Spinal cord (tissue), 10 donors: ENCODE results near the gene LNPEP. TPM values are rescaled to one million over a fixed set of nuclear protein-coding genes. Genes with fewer than 3 reads are reported as not detected.

Experiments
- DNase-seq, 6 donors: peaks; one replicate each; pipeline versions ENCODE4 v3.0.0 to v3.0.0-alpha.2; 2013 to 2015; ENCODE audit warnings: low spot score in 6 of 6, low read depth in 4 of 6
- H3K27ac ChIP-seq: one replicate; pipeline ENCODE4 v1.5.1; 2013; ENCODE audit warnings: low read depth, low read length, control low read depth
- H3K27me3 ChIP-seq: one replicate; pipeline ENCODE4 v1.6.1; 2013; ENCODE audit warnings: low read length; ENCODE audit not compliant: control insufficient read depth, insufficient read depth
- H3K36me3 ChIP-seq: one replicate; pipeline ENCODE4 v1.6.1; 2013; ENCODE audit warnings: low read length; ENCODE audit not compliant: control insufficient read depth, insufficient read depth
- H3K4me1 ChIP-seq: one replicate; pipeline ENCODE4 v1.6.1; 2013; ENCODE audit warnings: low read length; ENCODE audit not compliant: control insufficient read depth, insufficient read depth
- H3K4me3 ChIP-seq: one replicate; pipeline ENCODE4 v1.5.1; 2013; ENCODE audit warnings: low read depth, low read length, control low read depth
- H3K9me3 ChIP-seq: one replicate; pipeline ENCODE4 v1.6.1; 2013; ENCODE audit warnings: low read length; ENCODE audit not compliant: control insufficient read depth, insufficient read depth
- WGBS: methylation state at CpG from one replicate; pipeline ENCODE4 v1.1.5; 2013; ENCODE audit warnings: missing lambda C conversion rate; ENCODE audit not compliant: insufficient coverage; 5-methylcytosine and 5-hydroxymethylcytosine counted together
- polyA plus RNA-seq, 2 donors: library from polyadenylated mRNA; unstranded; fragments of 120-200 nt; gene quantifications; one replicate each; pipeline ENCODE4 v1.2.1, GENCODE V29; 2013; ENCODE audit not compliant: insufficient read length in 2 of 2
- total RNA-seq, 2 donors: library from RNA; depleted of rRNA in 1 of 2; stranded (reverse); fragments of 120-200 nt in 1 of 2; fragments of >200 nt in 1 of 2; gene quantifications; one replicate each; pipeline versions ENCODE4 v1.2.3 to v1.2.4, GENCODE V29; 2013 to 2014
- donor health status: healthy.

Gene LNPEP
- total and polyA plus RNA-seq, 4 donors = 15.9 to 98.3 (median 28.4) TPM

DNA sequence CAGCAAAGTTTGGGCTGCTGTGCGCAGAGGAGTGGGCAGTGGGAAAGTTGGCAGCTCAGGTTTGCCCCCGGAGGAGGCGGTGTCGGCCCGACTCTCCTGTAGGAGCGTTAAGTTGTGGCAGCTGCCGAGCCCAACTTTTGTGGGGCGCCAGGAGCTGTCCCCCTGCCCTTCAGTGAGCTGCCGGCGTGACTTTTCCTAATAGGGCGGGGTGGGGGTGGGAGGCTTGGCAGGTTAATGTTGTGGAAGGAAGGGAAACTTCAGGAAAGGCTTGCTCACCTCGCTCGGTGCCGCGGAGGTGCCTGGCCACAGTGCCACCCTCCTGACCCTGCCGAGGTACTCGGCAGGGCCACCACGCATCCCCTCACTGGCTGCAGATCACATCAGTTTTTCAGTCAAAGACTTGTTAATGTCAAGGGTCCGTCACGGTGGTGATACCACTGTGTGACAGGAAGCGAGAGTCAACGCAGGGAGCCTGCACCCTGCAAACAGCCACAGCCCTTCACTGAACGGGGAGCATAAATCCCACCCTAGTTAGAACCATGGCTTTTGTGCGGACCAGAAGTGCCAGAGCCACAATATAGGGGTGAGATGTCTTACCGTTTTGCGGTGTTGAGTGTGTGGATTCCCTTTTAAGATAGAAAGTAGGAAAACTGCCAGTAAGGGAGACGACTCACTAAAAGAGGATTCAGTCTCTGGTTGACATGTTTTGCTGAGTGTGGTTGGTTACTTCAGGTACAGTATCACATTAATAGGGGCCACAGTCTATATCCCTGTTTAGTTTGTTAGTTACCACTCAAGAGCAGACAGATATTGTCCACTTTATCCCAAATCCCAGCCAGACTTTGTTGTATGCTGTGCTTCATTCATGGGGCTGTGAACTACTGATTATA, 796 bp downstream of the LNPEP start:
- Histone ChIP-seq H3K9me3 (no peaks in the 10 kb centered on the region), H3K27ac (peak overlapping the region; percentile 99), H3K4me1 (no peaks in the 10 kb centered on the region), H3K36me3 (no peaks in the 10 kb centered on the region), H3K4me3 (peak overlapping the region; percentile 92), H3K27me3 (no peaks in the 10 kb centered on the region)
- WGBS = 0% methylated on average over 26 of the region's 27 CpGs
- peak in 5 of 6 donors; percentile 12 to 52 (median 44) for DNase-seq

DNA sequence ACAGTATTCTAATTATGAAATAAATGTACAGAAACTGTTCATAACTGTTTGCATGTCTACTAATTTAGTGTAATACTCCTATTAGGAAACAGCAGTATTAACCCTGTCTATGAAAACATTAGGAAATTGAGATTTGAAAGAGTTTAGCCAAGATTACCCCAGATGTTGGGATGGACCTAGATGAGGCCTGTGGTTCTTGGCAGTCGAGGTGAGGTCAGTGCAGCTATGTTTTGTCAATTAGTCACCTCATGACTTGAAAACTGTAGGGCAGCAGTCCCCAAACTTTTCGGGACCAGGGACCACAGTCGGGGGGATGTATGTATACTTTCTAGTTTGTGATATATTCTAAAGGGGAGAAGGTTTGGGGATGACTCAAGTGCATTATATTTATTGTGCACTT, 4.7 kb downstream of the LNPEP start:
- Histone ChIP-seq H3K4me3 (no peak overlapping the region), H3K27me3 (no peaks in the 10 kb centered on the region), H3K9me3 (no peaks in the 10 kb centered on the region), H3K27ac (no peak overlapping the region), H3K36me3 (no peaks in the 10 kb centered on the region), H3K4me1 (no peaks in the 10 kb centered on the region)
- 86% methylated on average over 1 of the region's 3 CpGs for WGBS
- no peak for DNase-seq

DNA sequence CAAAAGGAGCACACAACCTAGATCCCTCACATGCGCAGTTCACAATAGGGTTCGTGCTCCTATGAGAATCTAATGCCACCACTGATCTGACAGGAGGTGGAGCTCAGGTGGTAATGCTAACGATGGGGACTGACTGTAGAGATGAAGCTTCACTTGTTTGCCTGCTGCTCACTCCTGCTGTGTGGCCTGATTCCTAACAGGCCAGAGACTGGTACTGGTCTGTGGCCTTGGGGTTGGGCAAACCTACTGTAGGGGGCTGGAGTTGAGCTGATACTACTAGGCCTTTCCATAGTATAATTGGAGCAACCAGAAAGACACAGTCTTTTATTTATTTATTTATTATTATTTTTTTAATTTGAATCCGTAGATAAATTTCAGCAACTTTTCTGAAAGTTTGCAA, 5.3 kb downstream of the LNPEP start:
- Histone ChIP-seq H3K4me3 (no peak overlapping the region), H3K9me3 (no peaks in the 10 kb centered on the region), H3K27ac (no peak overlapping the region), H3K27me3 (no peaks in the 10 kb centered on the region), H3K36me3 (no peaks in the 10 kb centered on the region), H3K4me1 (no peaks in the 10 kb centered on the region)
- 0% methylated on average over 1 of the region's 4 CpGs for WGBS
- no peak for DNase-seq

DNA sequence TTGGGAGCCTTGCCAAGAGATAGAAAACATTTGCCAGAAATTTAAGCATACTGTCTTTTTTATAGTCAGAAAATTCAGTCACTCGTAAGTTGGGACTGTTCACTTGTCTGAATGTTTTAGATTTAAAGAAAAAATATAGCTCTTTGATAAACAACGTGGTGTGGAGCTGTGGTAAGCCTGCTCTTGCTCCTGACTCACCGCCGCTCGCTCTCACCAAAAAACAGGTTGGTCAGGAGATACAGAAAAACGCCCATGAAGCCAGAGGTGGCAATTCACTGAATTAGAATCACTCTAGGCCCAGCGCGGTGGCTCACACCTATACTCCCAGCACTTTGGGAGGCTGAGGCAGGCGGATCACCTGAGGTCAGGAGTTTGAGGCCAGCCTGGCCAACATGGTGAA, 6.2 kb downstream of the LNPEP start:
- Histone ChIP-seq H3K9me3 (no peaks in the 10 kb centered on the region), H3K4me1 (no peaks in the 10 kb centered on the region), H3K27me3 (no peaks in the 10 kb centered on the region), H3K36me3 (no peaks in the 10 kb centered on the region), H3K27ac (no peak overlapping the region), H3K4me3 (no peak overlapping the region)
- no peak for DNase-seq
- 98% methylated on average over 7 of the region's 9 CpGs for WGBS

DNA sequence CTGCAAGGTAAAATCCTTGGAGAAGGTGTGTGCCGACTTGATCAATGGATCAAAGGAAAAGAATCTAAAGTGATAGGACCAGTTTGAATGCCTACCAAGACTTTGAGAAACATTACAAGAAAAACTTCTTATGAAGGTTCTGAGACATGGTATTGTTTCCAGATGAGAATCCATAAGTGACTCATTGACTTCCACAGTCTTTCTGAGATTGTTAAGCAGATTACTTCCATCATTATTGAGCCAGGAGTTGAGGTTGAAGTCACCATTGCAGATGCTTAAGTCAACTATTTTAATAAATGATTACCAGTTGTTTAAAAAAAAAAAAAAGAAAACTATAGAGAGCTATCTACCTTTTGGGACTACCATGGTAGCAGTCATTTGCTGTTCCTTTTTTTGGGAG, 7.0 kb downstream of the LNPEP start:
- H3K36me3 ChIP-seq = no peaks in the 10 kb centered on the region
- H3K27me3 ChIP-seq = no peaks in the 10 kb centered on the region
- no peak for DNase-seq
- no peaks in the 10 kb centered on the region for H3K4me1 ChIP-seq
- WGBS = no CpG with 5 or more reads among the region's 1 CpG
- H3K4me3 ChIP-seq = no peak overlapping the region
- H3K27ac ChIP-seq = no peak overlapping the region
- no peaks in the 10 kb centered on the region for H3K9me3 ChIP-seq

DNA sequence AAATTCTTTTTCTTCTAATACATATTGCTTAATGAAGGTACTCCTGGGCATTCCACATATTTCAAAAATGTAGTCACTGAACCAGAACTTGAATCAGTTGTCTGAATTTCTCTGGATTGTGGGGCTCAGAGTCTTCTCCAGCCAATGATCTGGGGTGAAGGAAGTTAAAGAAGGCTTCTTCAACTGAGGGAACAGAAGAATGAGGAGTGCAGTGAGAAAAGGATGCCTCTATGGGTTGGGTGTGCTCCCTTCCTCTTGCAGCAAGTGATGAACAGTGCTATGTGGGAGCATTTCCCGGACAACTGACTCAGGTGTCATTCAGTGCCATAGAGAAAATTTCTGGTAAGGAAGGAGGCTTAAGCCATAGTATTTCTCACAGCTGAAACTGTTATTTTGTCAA, 7.9 kb downstream of the LNPEP start:
- H3K27me3 ChIP-seq = no peaks in the 10 kb centered on the region
- DNase-seq = no peak
- H3K27ac ChIP-seq = no peak overlapping the region
- H3K9me3 ChIP-seq = no peaks in the 10 kb centered on the region
- no peaks in the 10 kb centered on the region for H3K36me3 ChIP-seq
- no CpG with 5 or more reads among the region's 1 CpG for WGBS
- no peak overlapping the region for H3K4me3 ChIP-seq
- no peaks in the 10 kb centered on the region for H3K4me1 ChIP-seq

DNA sequence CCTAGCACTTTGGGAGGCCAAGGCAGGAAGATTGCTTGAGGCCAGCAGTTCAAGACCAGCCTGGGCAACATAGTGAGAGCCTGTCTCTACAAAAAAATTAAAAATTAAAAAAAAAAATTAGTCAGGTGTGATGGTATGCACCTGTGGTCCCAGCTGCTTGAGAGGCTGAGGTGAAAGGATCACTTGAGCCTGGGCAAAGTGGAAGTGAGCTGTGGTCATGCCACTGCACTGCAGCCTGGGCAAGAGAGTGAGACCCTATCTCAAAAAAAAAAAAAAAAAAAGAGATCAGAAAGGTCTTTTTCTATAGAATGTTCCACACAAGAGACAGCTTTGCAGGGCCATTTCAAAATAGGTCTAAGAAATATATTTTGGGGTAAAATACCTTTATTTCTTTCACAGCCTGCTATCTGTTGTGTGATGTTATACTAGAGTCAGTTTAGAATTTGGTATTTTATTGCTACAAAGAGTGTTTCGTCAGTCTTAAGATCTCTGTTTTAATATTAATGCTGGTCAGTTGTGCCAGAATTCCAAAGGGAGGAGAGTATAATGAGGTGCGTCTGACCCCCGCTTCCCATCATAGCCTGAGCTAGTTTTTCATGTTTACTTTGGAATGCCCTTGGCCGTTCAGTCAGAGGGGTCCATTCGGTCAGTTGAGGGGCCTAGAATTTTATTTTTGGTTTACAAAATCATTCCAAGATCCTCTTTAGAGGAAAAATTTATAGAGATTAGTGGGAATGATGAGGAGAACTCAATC, 9.4 kb downstream of the LNPEP start:
- H3K36me3 ChIP-seq = no peaks in the 10 kb centered on the region
- DNase-seq = no peak
- H3K27ac ChIP-seq = no peak overlapping the region
- H3K9me3 ChIP-seq = no peaks in the 10 kb centered on the region
- 79% methylated on average over 3 of the region's 5 CpGs for WGBS
- no peak overlapping the region for H3K4me3 ChIP-seq
- no peaks in the 10 kb centered on the region for H3K4me1 ChIP-seq
- no peaks in the 10 kb centered on the region for H3K27me3 ChIP-seq

DNA sequence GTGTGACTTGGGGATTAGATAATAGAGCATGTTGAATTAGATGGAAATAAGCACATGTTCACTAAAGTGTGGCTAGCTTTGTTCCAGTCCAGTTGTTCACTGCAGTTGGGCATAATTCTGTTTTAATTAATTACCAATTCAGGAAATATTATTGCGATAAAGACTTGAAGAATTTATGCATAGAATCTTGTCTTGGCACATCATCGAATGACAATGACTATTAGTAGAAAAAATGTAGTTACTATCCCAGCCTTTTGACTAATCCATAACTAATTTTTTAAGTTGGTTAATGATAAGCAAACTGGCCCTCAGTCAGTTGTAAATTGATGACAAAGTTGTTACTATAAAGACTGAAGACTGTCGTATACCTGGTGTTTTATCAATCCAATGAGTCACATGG, 10.5 kb downstream of the LNPEP start:
- H3K27ac ChIP-seq = no peak overlapping the region
- H3K4me1 ChIP-seq = no peaks in the 10 kb centered on the region
- no peak overlapping the region for H3K4me3 ChIP-seq
- DNase-seq = no peak
- H3K9me3 ChIP-seq = no peaks in the 10 kb centered on the region
- H3K36me3 ChIP-seq = no peaks in the 10 kb centered on the region
- WGBS = no CpG with 5 or more reads among the region's 3 CpGs
- no peaks in the 10 kb centered on the region for H3K27me3 ChIP-seq

DNA sequence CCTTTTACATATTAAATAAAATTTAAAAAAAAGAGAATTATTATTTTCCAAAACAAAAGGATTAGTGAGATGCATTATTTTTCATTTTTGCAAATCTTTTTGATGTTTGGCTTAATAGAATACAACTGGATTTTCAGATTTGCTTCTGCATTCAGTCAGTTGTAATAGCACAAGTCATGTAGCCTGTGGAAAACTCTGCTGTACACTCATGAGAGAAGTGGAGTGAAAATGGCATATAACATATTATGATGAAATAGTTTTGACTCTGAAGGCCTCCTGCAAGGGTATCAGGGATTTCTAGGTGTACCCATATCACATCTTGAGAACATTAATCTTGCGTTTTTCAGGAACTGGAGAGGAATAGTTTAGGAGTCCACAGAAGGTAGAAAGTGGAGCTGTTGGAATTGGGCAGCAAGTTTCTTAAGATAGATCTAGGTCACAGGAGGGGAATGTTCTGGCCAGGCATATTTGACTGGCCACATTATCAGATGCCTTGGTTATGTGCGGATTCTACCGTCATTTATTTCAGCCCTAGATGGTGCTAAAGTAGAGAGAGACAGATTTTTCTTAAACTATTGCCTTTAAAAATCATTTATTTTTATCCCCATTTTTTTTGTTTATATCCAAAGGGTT, 16.4 kb downstream of the LNPEP start:
- WGBS = no CpG with 5 or more reads among the region's 3 CpGs
- H3K4me3 ChIP-seq = no peak overlapping the region
- H3K4me1 ChIP-seq = no peaks in the 10 kb centered on the region
- H3K27me3 ChIP-seq = no peaks in the 10 kb centered on the region
- H3K36me3 ChIP-seq = no peaks in the 10 kb centered on the region
- H3K9me3 ChIP-seq = no peaks in the 10 kb centered on the region
- H3K27ac ChIP-seq = no peak overlapping the region
- no peak for DNase-seq
